K562 (cell line): ENCODE results near the gene ESRRG. TPM values are rescaled to one million over a fixed set of nuclear protein-coding genes. Genes with fewer than 3 reads are reported as not detected.

ENCODE experiments used
- ATAC-seq: fragments of 200-7000 bp; cut with Tn5 transposase; 3 replicates; pipeline ENCODE4 v1.9.1; 2020; ENCODE audit warnings: moderate library complexity
- BruUV-seq: library from RNA; stranded (reverse); fragments of 400-500 nt; replicated peaks from 2 replicates; lab custom pipeline; 2021; lab: Mats Ljungman, UMichigan
- CTCF ChIA-PET: fragments of 300-600 bp; formaldehyde crosslinking; extraction: SDS; loops from one replicate; lab custom pipeline; 2021; ENCODE audit warnings: low intra/inter-chr PET ratio; lab: Yijun Ruan, JAX
- POLR2A ChIA-PET: fragments of 300-600, 350-650 bp; sonication (Branson Sonifier 250); formaldehyde crosslinking; extraction: SDS; loops from one replicate; lab custom pipeline; 2021; ENCODE audit warnings: antibody characterized with exemption, inconsistent platforms; lab: Yijun Ruan, JAX
- DNase-seq, 4 experiments: peaks; one replicate each; pipeline versions ENCODE4 v3.0.0 to v3.0.0-alpha.2; 2011 to 2018; ENCODE audit warnings: low spot score in 3 of 4, mixed read lengths in 3 of 4; ENCODE audit errors: extremely low read depth in 1 of 4
- FAIRE-seq: peaks from 2 replicates; lab custom pipeline; 2011; peaks lifted over from hg19 to GRCh38; lab: Jason Lieb, UNC
- H2AFZ ChIP-seq: 2 replicates; pipeline ENCODE4 v1.6.0; 2011; ENCODE audit warnings: low read depth, low read length, control low read depth, inconsistent platforms
- H3K27ac ChIP-seq: fragments of 200-600 bp; 3 replicates; pipeline ENCODE4 v1.8.0; 2011; ENCODE audit warnings: low read depth, mild to moderate bottlenecking, control low read depth, inconsistent platforms, low read length, moderate library complexity, mixed read lengths; ENCODE audit errors: extremely low read depth
- H3K27me3 ChIP-seq, 2 experiments: fragments of 300-600 bp in 1 of 2; 2 replicates in 1 of 2; 3 replicates in 1 of 2; pipeline versions ENCODE4 v1.6.0 to v1.8.0; 2011; ENCODE audit warnings: inconsistent platforms in 2 of 2, low read length in 2 of 2, mild to moderate bottlenecking in 1 of 2, mixed read lengths in 1 of 2, moderate library complexity in 1 of 2; ENCODE audit not compliant: control insufficient read depth in 2 of 2, insufficient read depth in 2 of 2
- H3K36me3 ChIP-seq: fragments of 300-600 bp; 3 replicates; pipeline ENCODE4 v1.8.0; 2011; ENCODE audit warnings: mild to moderate bottlenecking, low read length, inconsistent platforms; ENCODE audit not compliant: control insufficient read depth, insufficient read depth
- H3K4me1 ChIP-seq, 2 experiments: fragments of 200-600 bp in 1 of 2; replicated peaks in 1 of 2; 2 replicates in 1 of 2; 3 replicates in 1 of 2; pipeline versions ENCODE4 v1.5.1 to v1.8.0; 2011; ENCODE audit warnings: inconsistent platforms in 2 of 2, low read length in 2 of 2, mild to moderate bottlenecking in 1 of 2, mixed read lengths in 1 of 2, moderate library complexity in 1 of 2; ENCODE audit not compliant: control insufficient read depth in 2 of 2, insufficient read depth in 2 of 2
- H3K4me2 ChIP-seq: 2 replicates; pipeline ENCODE4 v1.6.1; 2011; ENCODE audit warnings: low read length, control low read depth, inconsistent platforms, mixed read lengths; ENCODE audit not compliant: insufficient read depth
- H3K4me3 ChIP-seq: fragments of 200-600 bp; sonication (generic), shearing (Covaris generic); 2 replicates; pipeline ENCODE4 v1.5.1; 2016; ENCODE audit warnings: control low read depth, inconsistent platforms
- H3K79me2 ChIP-seq: fragments of 200-600 bp; 3 replicates; pipeline ENCODE4 v1.8.0; 2011; ENCODE audit warnings: low read length, inconsistent platforms; ENCODE audit not compliant: control insufficient read depth, insufficient read depth
- H3K9ac ChIP-seq, 2 experiments: 2 replicates each; pipeline versions ENCODE4 v1.6.0 to v1.6.1; 2011; ENCODE audit warnings: low read depth in 2 of 2, low read length in 2 of 2, control low read depth in 1 of 2, inconsistent platforms in 1 of 2, mild to moderate bottlenecking in 1 of 2, mixed read lengths in 1 of 2; ENCODE audit not compliant: insufficient read depth in 1 of 2
- H3K9me1 ChIP-seq: one replicate; pipeline ENCODE4 v1.6.0; 2011; ENCODE audit warnings: inconsistent platforms, mild to moderate bottlenecking, low read length, moderate library complexity; ENCODE audit not compliant: control insufficient read depth, insufficient read depth
- H3K9me3 ChIP-seq: replicated peaks from 2 replicates; pipeline ENCODE4 v1.5.1; 2011; ENCODE audit warnings: low read depth, low read length, inconsistent platforms; ENCODE audit not compliant: control insufficient read depth, insufficient read depth
- H4K20me1 ChIP-seq: replicated peaks from 2 replicates; pipeline ENCODE4 v1.6.1; 2011; ENCODE audit warnings: low read length, inconsistent platforms, mixed read lengths; ENCODE audit not compliant: control insufficient read depth, insufficient read depth
- ATF1 ChIP-seq, 2 experiments: fragments of 450-650 bp in 1 of 2; IDR thresholded peaks; 2 replicates each; pipeline ENCODE4 v1.6.1; 2016; ENCODE audit warnings: missing compliant biosample characterization in 1 of 2, missing genetic modification characterization in 1 of 2
- CBFA2T2 ChIP-seq: fragments of 450-650 bp; conservative IDR thresholded peaks from 2 replicates; pipeline ENCODE4 v1.6.1; 2017; ENCODE audit warnings: mild to moderate bottlenecking
- ETS2 ChIP-seq: IDR thresholded peaks from 2 replicates; pipeline ENCODE4 v1.6.1; 2016; ENCODE audit warnings: borderline replicate concordance, missing genetic modification characterization, mild to moderate bottlenecking, moderate library complexity, missing compliant biosample characterization; ENCODE audit not compliant: poor library complexity, severe bottlenecking
- ETV5 ChIP-seq: sonication (generic); formaldehyde crosslinking; IDR thresholded peaks from 2 replicates; pipeline ENCODE4 v1.4.0; 2020; ENCODE audit warnings: low read depth, mild to moderate bottlenecking, missing genetic modification reagents
- POLR2AphosphoS2 ChIP-seq: IDR thresholded peaks from 2 replicates; pipeline ENCODE4 v1.6.1; 2012; ENCODE audit warnings: low read length, improper control_type of control experiment
- RAD21 ChIP-seq, 2 experiments: fragments of 250-450 bp in 1 of 2; fragments of 450-650 bp in 1 of 2; sonication (Bioruptor Pico) in 1 of 2; formaldehyde crosslinking in 1 of 2; IDR thresholded peaks in 1 of 2; conservative IDR thresholded peaks in 1 of 2; 2 replicates each; pipeline versions ENCODE4 v1.4.0 to v1.8.0; 2020 to 2022; ENCODE audit warnings: mild to moderate bottlenecking in 2 of 2, moderate library complexity in 1 of 2
- RREB1 ChIP-seq: fragments of 250-450 bp; sonication (Bioruptor Pico); IDR thresholded peaks from 2 replicates; pipeline ENCODE4 v1.4.0; 2020
- SNIP1 ChIP-seq: fragments of 450-650 bp; IDR thresholded peaks from 2 replicates; pipeline ENCODE4 v1.7.1; 2017; ENCODE audit warnings: low read depth, mild to moderate bottlenecking
- SREBF1 ChIP-seq: fragments of 150-350 bp; IDR thresholded peaks from 2 replicates; pipeline ENCODE4 v1.6.1; 2014; ENCODE audit warnings: antibody characterized with exemption, low read depth, low read length, borderline replicate concordance
- TAF15 ChIP-seq: fragments of 200-400 bp; formaldehyde crosslinking; IDR thresholded peaks from 2 replicates; pipeline ENCODE4 v1.6.1; 2017; ENCODE audit warnings: mild to moderate bottlenecking, low read depth, low read length, moderate library complexity
- WHSC1 ChIP-seq: IDR thresholded peaks from one replicate; pipeline ENCODE4 v1.6.1; 2012; ENCODE audit warnings: low read length, control low read depth, inconsistent platforms
- ZBTB49 ChIP-seq: sonication (generic); formaldehyde crosslinking; IDR thresholded peaks from 2 replicates; pipeline ENCODE4 v1.8.0; 2022; ENCODE audit warnings: missing genetic modification reagents, mild to moderate bottlenecking, borderline replicate concordance
- ZKSCAN1 ChIP-seq: fragments of 150-350 bp; IDR thresholded peaks from 2 replicates; pipeline ENCODE4 v1.6.1; 2016; ENCODE audit warnings: low read depth, low read length
- ZNF511 ChIP-seq: sonication (generic); formaldehyde crosslinking; IDR thresholded peaks from 2 replicates; pipeline ENCODE4 v1.8.0; 2022; ENCODE audit warnings: mild to moderate bottlenecking, missing genetic modification reagents
- ZNF589 ChIP-seq: fragments of 200-800 bp; sonication (Bioruptor generic); IDR thresholded peaks from 2 replicates; pipeline ENCODE4 v1.6.1; 2016; ENCODE audit warnings: low read depth, missing genetic modification characterization, missing compliant biosample characterization
- WGBS: fragments of 100-300 bp; shearing (Covaris generic); methylation state at CpG from one replicate; pipeline ENCODE4 v1.1.6; 2016; ENCODE audit warnings: low coverage, mixed read lengths; ENCODE audit not compliant: insufficient coverage; ENCODE audit errors: missing lambda C conversion rate; 5-methylcytosine and 5-hydroxymethylcytosine counted together
- in situ Hi-C: fragments of 300-500 bp; cut with MboI; formaldehyde crosslinking; loops from 4 replicates; pipeline ENCODE4 v1.15.0; 2018; ENCODE audit warnings: inconsistent platforms, mixed read lengths
- intact Hi-C: fragments of 100-400 bp; cut with micrococcal nuclease; formaldehyde crosslinking; loops from 2 replicates; pipeline ENCODE4 v1.14.2; 2022
- polyA plus RNA-seq, 8 experiments: library from polyadenylated mRNA; depleted of rRNA in 4 of 8; stranded (reverse) in 5 of 8; unstranded in 3 of 8; fragments of >200 nt; fragmentation: Nextera tagmentation in 2 of 8; fragmentation: Illumina TruSeq in 1 of 8; extraction: Ambion mirVana in 2 of 8; extraction: Trizol in 1 of 8; gene quantifications; 2 replicates each; pipeline versions ENCODE4 v1.2.1 to v1.2.3, GENCODE V29; 2011 to 2014; ENCODE audit warnings: inconsistent platforms in 1 of 8, missing spikeins in 1 of 8
- total RNA-seq, 7 experiments: library from RNA; depleted of rRNA in 6 of 7; stranded (reverse); fragments of >200 nt in 6 of 7; fragmentation: Illumina TruSeq in 2 of 7; extraction: Trizol in 2 of 7; gene quantifications; 2 replicates each; pipeline versions ENCODE4 v1.2.1 to v1.2.3, GENCODE V29; 2011 to 2021; ENCODE audit warnings: low replicate concordance in 1 of 7

The ESRRG gene
- total and polyA plus RNA-seq, 9 of the 15 experiments (the other 6 are each of a cell fraction or from before 2014, with no cell fraction given), result not detected

GRCh38 chr1:216498277-216498676, 225.0 kb downstream of the ESRRG start:
- Histone ChIP-seq H3K9ac (no peak overlapping the region), H2AFZ (no peak overlapping the region), H3K79me2 (no peaks in the 10 kb centered on the region), H3K4me1 (no peaks in the 10 kb centered on the region), H3K27ac (no peak overlapping the region), H3K9me3 (0 out of 2 replicates have a peak, but pooled peaks cover 2% of the 10 kb centered on the region), H3K27me3 (no peaks in the 10 kb centered on the region), H3K4me2 (no peak overlapping the region), H4K20me1 (no peaks in the 10 kb centered on the region), H3K36me3 (no peaks in the 10 kb centered on the region), H3K9me1 (no peaks in the 10 kb centered on the region), H3K4me3 (no peak overlapping the region)
- in situ Hi-C loops (no loop called here), intact Hi-C loops (no loop called here)
- ChIA-PET CTCF (no interaction called here), POLR2A (interaction anchor here (0.7 kb wide), 1 partner anchor 1021 kb away, joined by 3 read pairs; no protein-coding TSS in a partner anchor)
- ATAC-seq, result no peak
- DNase-seq, result no peak
- no TSS peak for BruUV-seq
- FAIRE-seq, result no peak
- WGBS, result 0% methylated on average over 2 of the region's 2 CpGs
- no peak for TF ChIP-seq TAF15
- TF ChIP-seq ZKSCAN1, result no peak
- no peak for TF ChIP-seq SREBF1
- no peak for TF ChIP-seq RAD21 (CRISPR knock-in tag; conservative IDR thresholded peaks at IDR 0.05 in 1 of 2, IDR thresholded peaks at IDR 0.05 in 1 of 2)
- no peak for TF ChIP-seq ZNF511 (CRISPR knock-in tag)
- no peak for TF ChIP-seq SNIP1
- TF ChIP-seq ATF1 (CRISPR knock-in tag; IDR thresholded peaks at IDR 0.05), result no peak
- TF ChIP-seq ATF1 (tag; IDR thresholded peaks at IDR 0.05), result no peak
- no peak for TF ChIP-seq ZNF589 (CRISPR knock-in tag)
- no peak for TF ChIP-seq POLR2AphosphoS2
- no peak for TF ChIP-seq ETS2 (tag)
- no peak for TF ChIP-seq CBFA2T2
- TF ChIP-seq ETV5 (CRISPR knock-in tag), result no peak
- TF ChIP-seq WHSC1, result no peak
- no peak for TF ChIP-seq RREB1
- no peak for TF ChIP-seq ZBTB49 (CRISPR knock-in tag)
